Right lobe of liver (tissue), 6 donors: ENCODE data around the gene PSMD10. TPM values are rescaled to one million over a fixed set of nuclear protein-coding genes. Genes with fewer than 3 reads are reported as not detected.

Experiments used
- ATAC-seq, 4 donors: fragments of 200-7000 bp; cut with Tn5 transposase; one replicate each; pipeline ENCODE4 v1.9.1; 2020; ENCODE audit warnings: mild to moderate bottlenecking in 4 of 4, moderate library complexity in 4 of 4
- DNase-seq, 3 donors: peaks; one replicate each; pipeline ENCODE4 v3.0.0-alpha.2; 2020
- H3K27ac ChIP-seq, 3 donors: fragments of 200-600 bp; one replicate each; pipeline ENCODE4 v1.8.0; 2022
- H3K27me3 ChIP-seq, 2 donors: fragments of 200-600 bp; one replicate each; pipeline ENCODE4 v1.8.0; 2022
- H3K36me3 ChIP-seq, 4 donors: fragments of 200-600 bp; sonication (generic) in 1 of 4; one replicate each; pipeline versions ENCODE4 v1.5.1 to v1.8.0; 2017 to 2022; ENCODE audit warnings: control low read depth in 1 of 4
- H3K4me1 ChIP-seq, 4 donors: fragments of 200-600 bp; sonication (generic) in 1 of 4; one replicate each; pipeline versions ENCODE4 v1.5.1 to v1.8.0; 2017 to 2022; ENCODE audit warnings: control low read depth in 1 of 4
- H3K4me3 ChIP-seq, 3 donors: fragments of 200-600 bp; one replicate each; pipeline ENCODE4 v1.8.0; 2022
- H3K9me3 ChIP-seq, 4 donors: fragments of 200-600 bp; sonication (generic) in 1 of 4; one replicate each; pipeline versions ENCODE4 v1.5.1 to v1.8.0; 2017 to 2022; ENCODE audit warnings: control low read depth in 1 of 4
- CTCF ChIP-seq, 4 donors: fragments of 200-600 bp in 3 of 4; fragments of 450-650 bp in 1 of 4; IDR thresholded peaks; one replicate each; pipeline versions ENCODE4 v1.5.1 to v1.8.0; 2016 to 2022; ENCODE audit warnings: antibody characterized with exemption in 4 of 4, mild to moderate bottlenecking in 2 of 4
- POLR2A ChIP-seq: fragments of 450-650 bp; IDR thresholded peaks from one replicate; pipeline ENCODE4 v1.6.1; 2017; ENCODE audit warnings: antibody characterized with exemption, mild to moderate bottlenecking
- WGBS: methylation state at CpG from one replicate; pipeline ENCODE4 v1.1.6; 2018; ENCODE audit warnings: low coverage, low lambda C conversion rate; ENCODE audit not compliant: insufficient coverage; ENCODE audit errors: missing lambda C conversion rate; 5-methylcytosine and 5-hydroxymethylcytosine counted together
- intact Hi-C, 2 donors: fragments of 100-400 bp; cut with DNase I; formaldehyde crosslinking; loops; one replicate each; pipeline versions ENCODE4 v1.11.2 to v1.14.1; 2022
- long read RNA-seq: library from polyadenylated mRNA; unstranded; transcript quantifications from one replicate; pipeline ENCODE4 v2.0.0, GENCODE V29; 2019
- total RNA-seq, 6 experiments: library from RNA; depleted of rRNA in 2 of 6; stranded (reverse); fragments of >200 nt in 2 of 6; fragmentation: NEBNext Ultra II Directional in 3 of 6; extraction: Animal tissue kit (Norgen Biotek cat#: 25700) in 3 of 6; gene quantifications; one replicate each; pipeline versions ENCODE4 v1.1.0 to v1.2.4, GENCODE V29; 2016 to 2023
- donor health status: DM: no; HTN: yes; CAD: no.
- donor health status: DM: no; HTN: no; CAD: no.
- donor health status: DM: no; HTN: no; CAD: no.
- donor health status: DM: no; HTN: yes; CAD: no.
- donor health status: DM: no; HTN: yes; CAD: no.

The PSMD10 gene
- total RNA-seq: 10 to 100 TPM; 10.1 to 23.1 (median 17.1) TPM
- long read RNA-seq, partial matches to known transcripts: 0 of 6 reads
- long read RNA-seq, other reads (novel, unspliced or antisense): 4 of 6 reads

GRCh38 chrX:108091264-108091877 is at the start of gene PSMD10, which contains the start of gene ATG4A:
Gene PSMD10 (minus strand): TSS chrX:108091542. CDS start chrX:108091520, 22 bp downstream.
Gene ATG4A (plus strand): TSS chrX:108091778. CDS start chrX:108091827, 49 bp downstream.
- H3K9me3 ChIP-seq: no peaks in the 10 kb centered on the region
- TF ChIP-seq CTCF (IDR thresholded peaks at IDR 0.05) (peak in 1 of 4 donors; percentile 9), POLR2A (peak; percentile 56)
- ATAC-seq: peak; percentile 96 to 98 (median 98)
- intact Hi-C loops: no loop called here
- H3K4me1 ChIP-seq: no peaks in the 10 kb centered on the region
- peaks cover 0 to 13% (median 0%) of the 10 kb centered on the region in 4 donors for H3K36me3 ChIP-seq
- peak within 1 kb of the TSS; percentile 44 to 65 (median 61) for H3K4me3 ChIP-seq
- no peaks in the 10 kb centered on the region for H3K27me3 ChIP-seq
- WGBS: 31% methylated on average over 23 of the region's 47 CpGs
- H3K27ac ChIP-seq: peak within 1 kb of the TSS; percentile 71 to 73 (median 73)
- DNase-seq: peak; percentile 93 to 95 (median 95)

GRCh38 chrX:108138814-108139702 is 47.7 kb upstream of the PSMD10 start:
- no peak overlapping the region for H3K4me3 ChIP-seq
- no peak overlapping the region for H3K27ac ChIP-seq
- peaks cover 0 to 2% (median 0%) of the 10 kb centered on the region in 4 donors for H3K4me1 ChIP-seq
- H3K9me3 ChIP-seq: no peaks in the 10 kb centered on the region
- intact Hi-C loops: no loop called here
- TF ChIP-seq CTCF (IDR thresholded peaks at IDR 0.05) (peak; percentile 29 to 46 (median 40)), POLR2A (no peak)
- ATAC-seq: peak; percentile 32 to 52 (median 47)
- peaks cover 0 to 6% (median 0%) of the 10 kb centered on the region in 4 donors for H3K36me3 ChIP-seq
- no peak for DNase-seq
- no peaks in the 10 kb centered on the region for H3K27me3 ChIP-seq
- WGBS: 54% methylated on average over 7 of the region's 7 CpGs

- Histone ChIP-seq H3K27me3 (no peaks in the 10 kb centered on the region), H3K9me3 (no peaks in the 10 kb centered on the region), H3K4me1 (no peaks in the 10 kb centered on the region), H3K4me3 (no peak overlapping the region), H3K36me3 (peaks cover 0 to 7% (median 0%) of the 10 kb centered on the region in 4 donors), H3K27ac (no peak overlapping the region)
- DNase-seq: no peak
- TF ChIP-seq POLR2A (no peak), CTCF (IDR thresholded peaks at IDR 0.05) (no peak)
- ATAC-seq: no peak
- intact Hi-C loops: no loop called here
- 38% methylated on average over 1 of the region's 1 CpG for WGBS
Observed at GRCh38 chrX:108134724-108135123, 43.4 kb upstream of the PSMD10 start.

- Histone ChIP-seq H3K4me3 (no peak overlapping the region), H3K36me3 (peaks cover 0 to 7% (median 0%) of the 10 kb centered on the region in 4 donors), H3K4me1 (no peaks in the 10 kb centered on the region), H3K9me3 (no peaks in the 10 kb centered on the region), H3K27me3 (no peaks in the 10 kb centered on the region), H3K27ac (no peak overlapping the region)
- no peak for ATAC-seq
- WGBS: 52% methylated on average over 2 of the region's 2 CpGs
- intact Hi-C loops: no loop called here
- no peak for DNase-seq
- TF ChIP-seq POLR2A (no peak), CTCF (IDR thresholded peaks at IDR 0.05) (no peak)
Observed at GRCh38 chrX:108132876-108133275, 41.5 kb upstream of the PSMD10 start.
